LNCaP clone FGC (cell line): ENCODE results near the gene CTSA.

Experiments
- DNase-seq: peaks from one replicate; pipeline ENCODE4 v3.0.0-alpha.2; 2011; ENCODE audit warnings: low read depth
- H3K4me3 ChIP-seq: 2 replicates; pipeline ENCODE4 v1.5.1; 2011; ENCODE audit warnings: mild to moderate bottlenecking, low read depth, low read length, control low read depth
- CTCF ChIP-seq: IDR thresholded peaks from 2 replicates; pipeline ENCODE4 v1.5.1; 2012; ENCODE audit warnings: mild to moderate bottlenecking; ENCODE audit not compliant: control insufficient read depth, insufficient read depth; ENCODE audit errors: extremely low read depth

CTSA gene

GRCh38 chr20:45904583-45905504 is 13.7 kb downstream of the CTSA start:
- DNase-seq, result no peak
- H3K4me3 ChIP-seq, result no peak overlapping the region
- TF ChIP-seq CTCF, result no peak

- DNase-seq, result no peak
- TF ChIP-seq CTCF, result no peak
Observed at GRCh38 chr20:45905505-45906079, 14.5 kb downstream of the CTSA start.

GRCh38 chr20:45907219-45907948 is 16.2 kb downstream of the CTSA start:
- H3K4me3 ChIP-seq, result no peak overlapping the region
- no peak for TF ChIP-seq CTCF
- DNase-seq, result no peak

More at GRCh38 chr20:45905505-45906079, 14.5 kb downstream of the CTSA start:
- H3K4me3 ChIP-seq, result no peak overlapping the region

GRCh38 chr20:45908084-45908483 is 16.9 kb downstream of the CTSA start:
- DNase-seq, result no peak
- H3K4me3 ChIP-seq, result no peak overlapping the region
- TF ChIP-seq CTCF, result no peak

GRCh38 chr20:45909336-45909808 is 18.2 kb downstream of the CTSA start:
- no peak for DNase-seq
- TF ChIP-seq CTCF, result no peak
- H3K4me3 ChIP-seq, result no peak overlapping the region

GRCh38 chr20:45909817-45910669 is 18.9 kb downstream of the CTSA start:
- H3K4me3 ChIP-seq, result no peak overlapping the region
- no peak for DNase-seq

More at GRCh38 chr20:45909817-45910669, 18.9 kb downstream of the CTSA start:
- no peak for TF ChIP-seq CTCF
